Urinary bladder (tissue), 4 donors: ENCODE data around the gene CPLANE2. TPM values are rescaled to one million over a fixed set of nuclear protein-coding genes. Genes with fewer than 3 reads are reported as not detected.
"Not testable (repeated sequence)": the region's sequence is repeated elsewhere in the genome, so short reads cannot be mapped to it uniquely, and the experiment has no call there.

ENCODE experiments used
- DNase-seq: peaks from one replicate; pipeline ENCODE4 v3.0.0-alpha.2; 2015; ENCODE audit errors: extremely low spot score
- H3K27ac ChIP-seq: one replicate; pipeline ENCODE4 v1.5.1; 2013; ENCODE audit warnings: low read depth, mild to moderate bottlenecking, moderate library complexity
- H3K36me3 ChIP-seq: one replicate; pipeline ENCODE4 v1.6.1; 2013; ENCODE audit warnings: mild to moderate bottlenecking, moderate library complexity; ENCODE audit not compliant: insufficient read depth
- H3K4me1 ChIP-seq: one replicate; pipeline ENCODE4 v1.6.1; 2013; ENCODE audit warnings: mild to moderate bottlenecking, moderate library complexity; ENCODE audit not compliant: insufficient read depth
- H3K4me3 ChIP-seq: one replicate; pipeline ENCODE4 v1.5.1; 2013; ENCODE audit warnings: low read depth, low read length
- WGBS: extraction: QIAGEN DNeasy Blood & Tissue Kit; methylation state at CpG from one replicate; pipeline ENCODE4 v1.1.7; 2013; 5-methylcytosine and 5-hydroxymethylcytosine counted together
- polyA plus RNA-seq: library from polyadenylated mRNA; stranded (reverse); fragments of 200-250 nt; gene quantifications from one replicate; pipeline ENCODE4 v1.2.3, GENCODE V29; 2013
- total RNA-seq: library from RNA; depleted of rRNA; stranded (reverse); fragments of >200 nt; gene quantifications from one replicate; pipeline ENCODE4 v1.2.3, GENCODE V29; 2014
- donor health status: healthy with polysubstance abuse.
- donor health status: healthy.

The CPLANE2 gene
- total RNA-seq (3.2 TPM), polyA plus RNA-seq (8.5 TPM)

GRCh38 chr1:16236511-16237342 lies at the start of gene CPLANE2:
CPLANE2 (minus strand) TSS chr1:16237183; CDS start chr1:16236742, 441 bp downstream.
- H3K4me1 ChIP-seq = no peaks in the 10 kb centered on the region
- peak within 1 kb of the TSS; percentile 85 for H3K27ac ChIP-seq
- H3K36me3 ChIP-seq = no peaks in the 10 kb centered on the region
- WGBS = 1% methylated on average over 57 of the region's 57 CpGs
- peak; percentile 82 for DNase-seq
- peak within 1 kb of the TSS; percentile 52 for H3K4me3 ChIP-seq

DNA sequence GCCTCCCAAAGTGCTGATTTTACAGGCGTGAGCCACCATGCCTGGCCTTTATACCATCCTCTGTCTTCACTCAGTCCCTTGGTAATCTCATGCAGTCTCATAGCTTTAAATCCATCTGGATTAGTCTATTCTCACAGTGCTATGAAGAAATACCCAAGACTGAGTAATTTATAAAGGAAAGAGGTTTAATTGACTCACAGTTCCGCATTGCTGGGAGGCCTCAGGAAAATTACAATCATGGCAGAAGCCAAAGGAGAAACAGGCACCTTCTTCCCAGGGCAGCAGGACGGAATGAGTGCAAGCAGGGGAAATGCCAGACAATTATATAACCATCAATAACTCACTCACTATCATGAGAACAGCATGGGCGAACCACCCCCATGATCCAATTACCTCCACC lies 49.1 kb upstream of the CPLANE2 start:
- H3K36me3 ChIP-seq = no peaks in the 10 kb centered on the region
- no peak overlapping the region for H3K27ac ChIP-seq
- WGBS = 98% methylated on average over 4 of the region's 4 CpGs
- DNase-seq = no peak
- H3K4me3 ChIP-seq = no peak overlapping the region
- no peaks in the 10 kb centered on the region for H3K4me1 ChIP-seq

GRCh38 chr1:16281765-16282164 lies 44.8 kb upstream of the CPLANE2 start:
- 95% methylated on average over 2 of the region's 2 CpGs for WGBS
- Histone ChIP-seq H3K4me1 (no peaks in the 10 kb centered on the region), H3K27ac (no peak overlapping the region), H3K4me3 (no peak overlapping the region), H3K36me3 (no peaks in the 10 kb centered on the region)
- no peak for DNase-seq

GRCh38 chr1:16279186-16279585 lies 42.2 kb upstream of the CPLANE2 start:
- Histone ChIP-seq H3K36me3 (no peaks in the 10 kb centered on the region), H3K4me3 (no peak overlapping the region), H3K27ac (no peak overlapping the region), H3K4me1 (no peaks in the 10 kb centered on the region)
- WGBS = 84% methylated on average over 2 of the region's 2 CpGs
- DNase-seq = no peak

DNA sequence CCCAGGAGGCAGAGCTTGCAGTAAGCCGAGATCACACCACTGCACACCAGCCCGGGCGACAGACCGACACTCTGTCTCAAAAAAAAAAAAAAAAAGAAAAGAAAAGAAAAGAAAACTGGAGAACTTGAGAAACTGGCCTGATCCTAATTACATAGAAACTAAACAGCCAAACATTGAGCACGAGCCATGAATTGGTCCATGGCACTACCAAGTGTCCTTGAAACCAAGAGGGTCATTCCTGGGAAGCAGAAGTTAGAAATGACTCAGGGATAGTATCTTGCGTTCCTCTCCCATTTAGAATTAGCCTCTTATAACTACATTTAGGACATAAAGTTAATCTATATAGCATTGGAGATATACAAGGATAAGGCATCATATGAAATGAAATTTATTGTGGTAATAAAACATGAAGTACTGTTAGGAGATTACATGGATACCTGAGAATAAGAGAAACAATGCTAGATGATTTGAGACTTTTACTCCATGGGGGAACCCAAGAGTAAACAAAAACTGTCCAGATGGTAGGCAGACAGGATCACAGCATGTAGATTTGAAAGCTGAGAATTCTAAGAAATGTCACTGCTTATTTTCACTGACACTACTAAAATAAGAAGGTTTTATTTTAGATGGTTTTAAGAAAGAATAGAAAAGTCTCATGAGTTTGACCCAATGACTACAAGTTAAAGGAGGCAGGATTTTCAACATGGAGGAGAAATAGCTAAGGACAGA lies 39.5 kb upstream of the CPLANE2 start:
- Histone ChIP-seq H3K4me3 (no peak overlapping the region), H3K27ac (no peak overlapping the region), H3K36me3 (no peaks in the 10 kb centered on the region), H3K4me1 (no peaks in the 10 kb centered on the region)
- WGBS = 96% methylated on average over 6 of the region's 6 CpGs
- DNase-seq = no peak

DNA sequence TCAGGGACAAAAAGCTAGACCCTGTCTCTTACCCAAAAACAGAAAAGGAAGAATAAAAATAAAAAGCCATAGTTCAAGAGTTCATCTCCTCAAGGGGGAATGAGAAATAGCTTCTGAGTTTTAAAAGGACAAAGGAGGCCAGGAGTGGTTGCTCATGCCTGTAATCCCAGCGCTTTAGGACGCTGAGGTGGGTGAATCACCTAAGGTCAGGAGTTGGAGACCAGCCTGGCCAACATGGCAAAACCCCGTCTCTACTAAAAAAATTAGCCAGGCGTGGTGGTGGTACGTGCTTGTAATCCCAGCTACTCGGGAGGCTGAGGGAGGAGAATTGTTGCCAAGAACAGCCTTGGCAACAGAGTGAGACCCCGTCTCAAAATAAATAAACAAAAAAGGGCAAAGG lies 38.6 kb upstream of the CPLANE2 start:
- Histone ChIP-seq H3K4me3 (no peak overlapping the region), H3K4me1 (no peaks in the 10 kb centered on the region), H3K36me3 (no peaks in the 10 kb centered on the region), H3K27ac (no peak overlapping the region)
- no peak for DNase-seq
- 87% methylated on average over 7 of the region's 7 CpGs for WGBS

DNA sequence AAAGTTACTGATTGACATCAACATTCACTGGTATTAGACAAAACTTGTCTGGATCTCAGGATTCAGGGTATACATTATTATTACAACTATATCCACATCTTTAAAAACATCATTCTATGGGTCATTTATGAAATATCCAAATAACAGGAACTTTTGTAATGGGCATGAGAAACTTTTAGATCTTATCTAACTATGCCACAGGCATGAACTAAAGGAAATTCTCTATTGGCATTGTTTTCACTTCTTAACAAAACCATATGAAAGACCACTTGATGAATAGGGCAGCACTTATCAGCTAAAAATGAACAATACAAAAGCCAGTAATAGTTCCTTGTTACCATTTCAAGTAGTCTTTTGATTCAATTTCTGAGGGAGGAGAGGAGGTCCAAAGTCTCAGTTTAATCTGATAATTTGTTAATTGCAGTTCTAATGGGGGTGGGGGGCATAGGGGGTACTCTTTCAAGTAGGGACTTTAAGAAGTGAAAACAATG lies 30.8 kb upstream of the CPLANE2 start:
- Histone ChIP-seq H3K36me3 (no peaks in the 10 kb centered on the region), H3K4me1 (peaks cover 2% of the 10 kb centered on the region), H3K27ac (no peak overlapping the region), H3K4me3 (no peak overlapping the region)
- DNase-seq = no peak

GRCh38 chr1:16266411-16267118 lies 29.6 kb upstream of the CPLANE2 start:
- 66% methylated on average over 4 of the region's 4 CpGs for WGBS

GRCh38 chr1:16262067-16262466 lies 25.1 kb upstream of the CPLANE2 start:
- DNase-seq = no peak
- H3K4me3 ChIP-seq = no peak overlapping the region
- no peak overlapping the region for H3K27ac ChIP-seq
- no peaks in the 10 kb centered on the region for H3K36me3 ChIP-seq
- WGBS = 40% methylated on average over 1 of the region's 1 CpG
- H3K4me1 ChIP-seq = peaks cover 2% of the 10 kb centered on the region

More at GRCh38 chr1:16266411-16267118, 29.6 kb upstream of the CPLANE2 start:
- Histone ChIP-seq H3K4me1 (peaks cover 2% of the 10 kb centered on the region), H3K36me3 (no peaks in the 10 kb centered on the region), H3K27ac (no peak overlapping the region), H3K4me3 (no peak overlapping the region)
- no peak for DNase-seq

GRCh38 chr1:16260814-16261213 lies 23.8 kb upstream of the CPLANE2 start:
- no peak overlapping the region for H3K4me3 ChIP-seq
- H3K36me3 ChIP-seq = no peaks in the 10 kb centered on the region
- no peak overlapping the region for H3K27ac ChIP-seq
- DNase-seq = no peak
- WGBS = 39% methylated on average over 1 of the region's 1 CpG
- H3K4me1 ChIP-seq = peaks cover 2% of the 10 kb centered on the region

GRCh38 chr1:16258591-16259135 lies 21.7 kb upstream of the CPLANE2 start:
- Histone ChIP-seq H3K4me3 (no peak overlapping the region), H3K27ac (no peak overlapping the region), H3K4me1 (peaks cover 2% of the 10 kb centered on the region), H3K36me3 (no peaks in the 10 kb centered on the region)
- no peak for DNase-seq
- 96% methylated on average over 9 of the region's 9 CpGs for WGBS

DNA sequence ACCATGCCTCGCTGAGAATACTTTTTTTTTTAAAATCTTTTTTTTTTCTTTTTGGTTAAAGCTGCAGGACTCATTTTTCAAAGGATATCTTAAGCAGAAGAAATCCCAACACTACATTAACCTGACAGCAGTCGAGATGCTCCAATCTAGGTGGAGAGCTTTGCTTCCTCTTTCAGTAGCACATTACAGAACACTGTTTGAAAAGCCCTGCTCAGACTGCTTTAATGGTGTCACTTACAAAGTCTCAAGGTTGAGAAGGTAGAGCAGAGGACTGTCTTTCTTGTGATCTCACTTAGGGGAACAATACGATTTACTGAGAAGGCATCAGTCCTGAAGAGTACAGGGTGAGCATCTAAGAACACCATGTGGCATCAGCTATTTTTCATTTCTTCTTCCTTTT lies 21.0 kb upstream of the CPLANE2 start:
- H3K27ac ChIP-seq = no peak overlapping the region
- H3K4me1 ChIP-seq = no peaks in the 10 kb centered on the region
- no peaks in the 10 kb centered on the region for H3K36me3 ChIP-seq
- no peak for DNase-seq
- WGBS = 92% methylated on average over 3 of the region's 3 CpGs
- H3K4me3 ChIP-seq = no peak overlapping the region

DNA sequence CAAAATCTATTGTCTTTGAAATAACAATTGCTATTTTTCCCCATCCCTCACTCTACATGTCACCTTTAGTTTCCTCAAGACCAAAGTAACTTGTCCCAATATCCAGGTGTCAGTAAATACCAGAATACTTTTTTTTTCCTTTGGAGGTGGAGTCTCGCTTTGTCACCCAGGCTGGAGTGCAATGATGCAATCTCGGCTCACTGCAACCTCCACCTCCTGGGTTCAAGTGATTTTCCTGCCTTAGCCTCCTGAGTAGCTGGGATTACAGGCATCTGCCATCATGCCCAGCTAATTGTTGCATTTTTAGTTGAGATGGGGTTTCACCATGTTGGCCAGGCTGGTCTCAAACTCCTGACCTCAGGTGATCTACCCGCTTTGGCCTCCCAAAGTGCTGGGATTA lies 20.6 kb upstream of the CPLANE2 start:
- DNase-seq, H3K4me3 ChIP-seq, H3K27ac ChIP-seq, H3K36me3 ChIP-seq, H3K4me1 ChIP-seq: not testable (repeated sequence)
- WGBS = 98% methylated on average over 3 of the region's 3 CpGs
